ENCODE measurements around the gene MT1A.
A peak's percentile ranks its signal among the peaks of the same experiment; 100 is the strongest.

The MT1A gene

DNA sequence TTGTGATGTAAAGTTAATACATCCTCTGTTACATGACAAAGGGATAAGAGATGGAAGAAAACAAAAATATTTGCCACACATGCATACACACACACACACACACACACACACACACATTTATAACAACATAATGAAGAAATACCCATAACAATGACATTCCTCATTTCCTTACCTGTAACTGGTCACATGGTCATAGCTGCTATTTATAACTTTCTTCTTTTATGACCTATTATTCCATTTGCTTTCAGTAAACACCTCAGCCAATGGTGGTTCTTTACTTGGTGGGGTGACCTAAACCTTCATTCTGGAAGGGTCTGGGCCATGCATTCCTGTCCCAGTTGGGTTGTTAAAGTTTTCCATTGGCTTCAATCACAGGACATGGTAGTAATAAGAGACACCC is 24.8 kb upstream of the MT1A start:
- Mint-ChIP-seq H3K27ac (no peak overlapping the region), H3K27me3 (ENCODE audit: low read depth) (peaks cover 66% of the 10 kb centered on the region), H3K4me3 (no peak overlapping the region), H3K4me1 (peaks cover 31% of the 10 kb centered on the region), H3K36me3 (ENCODE audit: low read depth) (no peaks in the 10 kb centered on the region), H3K9me3 (no peaks in the 10 kb centered on the region)
- no peak for TF ChIP-seq CTCF (IDR thresholded peaks at IDR 0.05; ENCODE audit: unreplicated experiment in 3 of 3)

GRCh38 chr16:56614549-56614991 is 23.9 kb upstream of the MT1A start:
- Mint-ChIP-seq H3K27ac (no peak overlapping the region), H3K36me3 (ENCODE audit: low read depth) (no peaks in the 10 kb centered on the region), H3K4me3 (no peak overlapping the region), H3K4me1 (peaks cover 22% of the 10 kb centered on the region), H3K27me3 (ENCODE audit: low read depth) (peaks cover 67% of the 10 kb centered on the region), H3K9me3 (no peaks in the 10 kb centered on the region)
- no peak for TF ChIP-seq CTCF (IDR thresholded peaks at IDR 0.05; ENCODE audit: unreplicated experiment in 3 of 3)

DNA sequence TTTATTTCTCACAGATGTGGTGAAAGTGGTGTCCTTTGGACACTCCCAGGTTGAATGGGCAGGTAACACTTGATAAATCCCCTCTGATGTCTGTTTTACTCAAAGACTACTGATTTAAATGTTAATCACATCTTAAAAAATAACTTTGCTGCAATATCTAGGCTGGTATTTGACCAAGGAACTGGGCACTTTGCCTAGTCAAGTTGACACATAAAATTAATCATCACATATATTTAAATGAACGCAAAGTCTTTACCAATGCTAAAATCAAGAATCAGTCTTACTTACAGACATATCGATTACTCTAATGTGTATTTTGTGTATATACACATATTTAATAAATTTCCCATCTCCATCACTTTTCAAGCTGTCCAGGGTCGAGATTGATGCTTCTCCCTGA is 23.1 kb upstream of the MT1A start:
- Mint-ChIP-seq H3K4me3 (no peak overlapping the region), H3K27ac (no peak overlapping the region), H3K4me1 (peaks cover 16% of the 10 kb centered on the region), H3K36me3 (ENCODE audit: low read depth) (no peaks in the 10 kb centered on the region), H3K9me3 (no peaks in the 10 kb centered on the region), H3K27me3 (ENCODE audit: low read depth) (peaks cover 70% of the 10 kb centered on the region)
- no peak for TF ChIP-seq CTCF (IDR thresholded peaks at IDR 0.05; ENCODE audit: unreplicated experiment in 3 of 3)

GRCh38 chr16:56616608-56617211 is 21.8 kb upstream of the MT1A start:
- Mint-ChIP-seq H3K4me1 (peaks cover 5% of the 10 kb centered on the region), H3K36me3 (ENCODE audit: low read depth) (no peaks in the 10 kb centered on the region), H3K27me3 (ENCODE audit: low read depth) (peaks cover 72% of the 10 kb centered on the region), H3K27ac (no peak overlapping the region), H3K4me3 (peak overlapping the region; percentile 32 to 79 (median 72)), H3K9me3 (no peaks in the 10 kb centered on the region)
- TF ChIP-seq CTCF (IDR thresholded peaks at IDR 0.05; ENCODE audit: unreplicated experiment in 3 of 3): no peak

GRCh38 chr16:56617212-56618085 is 21.0 kb upstream of the MT1A start:
- Mint-ChIP-seq H3K4me1 (peaks cover 5% of the 10 kb centered on the region), H3K27ac (no peak overlapping the region), H3K4me3 (peak overlapping the region; percentile 79 to 85 (median 85)), H3K36me3 (ENCODE audit: low read depth) (no peaks in the 10 kb centered on the region), H3K9me3 (no peaks in the 10 kb centered on the region), H3K27me3 (ENCODE audit: low read depth) (peaks cover 79% of the 10 kb centered on the region)
- no peak for TF ChIP-seq CTCF (IDR thresholded peaks at IDR 0.05; ENCODE audit: unreplicated experiment in 3 of 3)

Data from nephron (organoid).